HG03060 (cell line): Measurements from ENCODE around the gene OR2A1.
"Not testable (repeated sequence)": the region's sequence is repeated elsewhere in the genome, so short reads cannot be mapped to it uniquely, and the experiment has no call there.

Experiments
- ATAC-seq: cut with Tn5 transposase; IDR thresholded peaks from one replicate; pipeline ENCODE4 v1.9.1; 2021; ENCODE audit warnings: low read depth, moderate number of reproducible peaks; ENCODE audit not compliant: unreplicated experiment

OR2A1 gene

DNA sequence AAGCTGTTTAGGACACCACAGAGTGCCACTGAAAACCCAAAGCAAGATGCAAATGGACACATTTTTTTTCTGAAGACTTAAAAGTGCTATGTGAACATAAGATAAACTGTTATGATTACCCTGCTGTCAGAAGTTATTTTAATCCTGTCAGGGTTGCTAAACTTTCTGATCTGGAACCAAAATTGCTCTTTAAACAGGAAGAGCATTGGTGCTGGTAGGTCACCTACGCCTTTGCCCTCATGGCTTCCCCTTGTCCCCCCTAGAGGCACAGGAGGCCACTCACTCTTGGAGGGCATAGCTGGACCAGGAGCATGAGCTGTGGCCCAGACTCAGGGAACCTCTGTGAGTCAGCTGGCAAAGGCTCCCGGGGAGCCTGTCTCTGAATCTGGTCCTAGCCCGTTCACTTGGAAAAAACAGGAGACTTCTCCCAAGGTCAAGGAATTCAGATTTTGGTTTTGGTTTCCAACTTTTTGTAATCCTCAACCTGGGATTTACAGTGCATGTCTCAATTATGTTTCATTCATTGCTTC lies 9.5 kb downstream of the OR2A1 start:
- not testable (repeated sequence) for ATAC-seq

DNA sequence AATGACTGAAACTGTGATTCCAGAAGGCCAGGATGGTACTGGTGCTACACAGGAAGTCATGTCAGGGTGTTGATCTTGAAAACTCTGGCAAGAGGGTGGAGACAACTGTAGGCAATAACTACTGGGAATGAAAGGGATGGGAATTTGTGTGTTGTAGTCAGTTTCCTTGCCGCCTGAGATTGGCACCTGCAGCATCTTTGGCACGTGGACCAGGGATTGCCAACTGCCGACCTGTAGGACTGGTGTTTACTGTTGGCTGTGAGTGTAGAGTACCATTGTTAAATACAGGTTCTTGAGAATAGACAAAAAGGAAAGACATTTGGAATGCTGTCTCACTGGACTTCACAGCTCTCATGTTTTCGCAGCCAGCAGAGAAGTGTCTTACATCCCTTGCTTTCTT lies 11.1 kb downstream of the OR2A1 start:
- ATAC-seq, result not testable (repeated sequence)

DNA sequence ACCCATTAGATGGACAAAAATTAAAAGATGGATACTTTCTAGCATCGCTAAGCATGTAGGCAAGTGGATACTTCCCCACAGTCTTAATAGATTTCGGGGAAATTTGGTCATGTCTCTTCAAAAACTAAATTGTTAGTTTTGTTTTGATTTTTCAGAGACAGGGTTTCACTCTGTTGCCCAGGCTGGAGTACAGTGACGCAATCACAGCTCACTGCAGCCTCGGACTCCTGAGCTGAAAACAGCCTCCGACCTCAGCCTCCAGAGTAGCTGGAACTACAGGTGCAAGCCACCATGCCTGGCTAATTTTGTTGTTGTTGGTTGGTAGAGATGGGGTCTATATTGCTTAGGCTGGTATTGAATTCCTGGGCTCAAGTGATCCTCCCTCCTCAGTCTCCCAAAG lies 13.6 kb downstream of the OR2A1 start:
- ATAC-seq, result not testable (repeated sequence)

GRCh38 chr7:144330044-144330443 lies 17.8 kb downstream of the OR2A1 start:
- not testable (repeated sequence) for ATAC-seq

DNA sequence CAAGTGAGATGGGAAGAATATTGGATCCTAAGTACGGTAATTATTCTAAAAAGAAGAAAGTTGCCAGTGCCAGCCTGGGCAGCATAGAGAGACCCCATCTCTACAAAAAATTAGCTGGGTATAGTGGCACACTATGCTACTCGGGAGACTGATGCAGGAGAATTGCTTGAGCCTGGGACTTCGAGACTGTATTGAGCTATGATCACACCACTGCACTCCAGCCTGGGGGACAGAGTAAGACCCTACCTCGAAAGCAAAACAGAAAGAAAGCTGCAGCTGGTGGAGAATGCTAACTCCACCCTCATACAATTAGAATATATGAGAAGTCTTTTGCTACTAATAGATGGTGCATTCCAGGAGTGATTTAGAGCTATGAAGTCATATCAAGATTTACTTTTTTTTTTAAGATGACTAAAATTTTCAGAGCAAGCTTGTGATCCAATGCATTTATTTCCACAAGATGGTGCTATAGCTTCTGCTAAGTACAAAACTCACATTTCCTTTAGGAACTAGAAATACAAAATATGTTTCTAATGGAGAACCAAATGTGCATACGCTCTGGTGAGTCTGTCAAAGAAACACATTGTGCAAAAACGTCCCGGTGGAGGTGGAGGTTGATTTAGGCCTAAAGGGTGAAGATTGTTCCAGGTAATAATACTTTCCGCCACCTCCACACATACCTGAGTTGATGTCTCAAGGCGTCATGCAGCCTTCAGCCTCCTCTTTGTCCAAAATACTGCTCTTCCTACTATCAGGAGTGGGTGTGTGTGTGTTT lies 19.2 kb downstream of the OR2A1 start:
- ATAC-seq, result not testable (repeated sequence)

GRCh38 chr7:144331996-144332288 lies 19.7 kb downstream of the OR2A1 start:
- ATAC-seq, result not testable (repeated sequence)

DNA sequence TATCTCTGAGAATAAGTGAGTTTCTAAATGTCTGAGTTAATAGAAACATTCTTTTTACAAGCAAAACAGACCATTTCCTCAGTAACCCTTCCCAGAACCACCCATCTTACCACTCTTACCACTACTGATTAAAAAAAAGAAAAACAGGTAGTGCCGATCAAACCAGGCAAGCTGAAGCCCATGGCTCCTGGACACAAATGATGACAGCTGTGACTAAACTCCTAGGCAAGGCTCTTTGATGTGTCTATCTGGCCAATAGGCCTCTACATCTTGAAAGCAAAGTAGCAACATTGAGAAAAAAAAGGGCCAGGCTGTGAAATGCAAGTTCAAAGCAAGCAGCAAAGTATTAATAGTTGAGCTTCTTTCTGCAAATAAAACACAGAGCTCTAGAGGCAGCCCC lies 36.4 kb downstream of the OR2A1 start:
- peak; percentile 24 for ATAC-seq

DNA sequence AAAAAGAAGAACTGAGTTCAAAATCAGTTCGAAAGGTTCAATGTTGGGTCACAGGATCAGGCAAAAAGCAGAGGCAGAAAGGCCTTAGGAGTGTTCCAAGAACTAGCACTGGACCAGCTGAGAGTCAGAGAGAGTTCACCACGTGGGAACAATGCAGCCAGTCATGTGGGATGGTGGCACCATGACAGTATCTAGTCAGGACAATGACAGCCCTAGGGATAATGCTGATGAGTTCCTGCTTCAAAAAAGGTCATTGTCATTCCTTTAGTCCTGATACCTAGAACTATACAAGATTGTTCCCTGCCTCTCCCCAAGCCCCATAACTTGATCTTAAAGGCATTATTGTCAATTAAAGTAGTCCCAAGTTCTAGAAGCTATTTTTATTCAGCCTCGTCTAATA lies 39.4 kb downstream of the OR2A1 start:
- not testable (repeated sequence) for ATAC-seq

DNA sequence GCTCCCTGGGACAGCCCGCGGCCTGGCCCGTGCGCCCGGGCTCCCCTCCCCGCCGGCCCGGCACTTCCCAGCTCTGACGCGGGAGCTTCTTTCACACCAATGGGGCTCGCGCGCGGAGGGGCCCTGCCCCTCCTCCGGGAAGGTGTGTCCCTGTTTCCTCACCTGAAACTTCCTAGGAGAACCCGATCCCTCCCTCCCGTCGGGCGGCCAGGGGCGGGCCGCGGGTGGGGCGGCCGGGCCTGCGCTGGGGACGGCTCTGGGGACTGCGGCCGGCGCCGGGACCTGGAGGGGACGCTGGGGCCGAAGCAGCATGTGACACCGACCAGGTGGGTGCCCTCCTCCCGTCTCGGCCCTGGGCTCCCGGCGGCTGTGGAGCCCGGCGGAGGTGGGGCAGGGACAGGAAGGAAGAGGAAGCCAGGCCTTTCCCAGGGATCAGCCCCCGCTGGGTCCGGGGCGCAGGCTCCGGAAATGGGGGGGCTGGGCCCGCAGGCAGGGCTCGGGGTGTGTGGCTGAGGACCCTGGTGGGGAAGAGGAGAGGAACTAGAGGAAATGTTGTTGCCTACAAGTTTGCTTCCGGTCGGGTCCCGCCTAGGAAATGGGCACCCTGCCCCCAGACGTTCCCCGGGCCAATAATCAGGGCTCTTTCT lies 43.1 kb downstream of the OR2A1 start, which contains the start of gene ARHGEF5:
ARHGEF5 (plus strand) TSS at position 227 of the 647 bp plus-strand sequence. CDS start 7,268 bp downstream, outside the sequence.
- ATAC-seq, result peak; percentile 31

DNA sequence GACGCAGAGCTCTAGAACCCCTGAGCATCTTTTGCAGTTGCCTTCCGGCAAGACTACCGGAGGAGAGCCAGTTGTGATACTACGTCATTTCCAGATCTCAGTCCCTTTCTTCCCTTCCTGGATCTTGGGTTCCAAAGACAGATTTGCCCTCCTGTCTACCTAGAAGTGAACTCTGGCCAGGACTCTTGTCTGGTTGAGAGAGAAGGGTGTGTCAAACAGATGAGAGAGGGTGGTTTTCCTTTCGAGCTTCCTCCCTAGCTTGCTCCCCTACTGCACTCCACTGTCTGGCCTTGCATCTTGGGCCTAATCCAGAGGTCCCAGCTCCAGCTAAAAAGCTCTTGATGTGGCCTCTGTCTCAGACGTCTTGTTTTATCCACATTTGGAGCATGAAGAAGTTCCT lies 44.0 kb downstream of the OR2A1 start:
- not testable (repeated sequence) for ATAC-seq

- not testable (repeated sequence) for ATAC-seq
Observed at GRCh38 chr7:144356860-144357259, 44.6 kb downstream of the OR2A1 start.

- not testable (repeated sequence) for ATAC-seq
Observed at GRCh38 chr7:144362061-144362460, 49.8 kb downstream of the OR2A1 start.

DNA sequence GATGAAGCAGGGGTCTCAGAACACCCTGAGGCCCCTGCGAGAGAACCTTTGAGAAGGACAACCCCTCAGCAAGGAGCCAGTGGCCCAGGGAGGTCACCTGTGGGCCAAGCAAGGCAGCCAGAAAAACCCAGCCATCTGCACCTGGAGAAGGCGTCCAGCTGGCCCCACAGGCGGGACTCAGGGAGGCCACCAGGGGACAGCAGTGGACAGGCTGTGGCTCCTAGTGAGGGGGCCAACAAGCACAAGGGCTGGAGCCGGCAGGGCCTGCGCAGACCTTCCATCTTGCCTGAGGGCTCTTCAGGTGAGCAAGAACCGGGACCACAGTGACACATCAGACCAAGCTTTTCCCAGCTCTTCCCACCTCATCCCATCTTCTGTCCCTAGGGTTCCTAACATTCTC lies 53.3 kb downstream of the OR2A1 start:
- ATAC-seq, result not testable (repeated sequence)

DNA sequence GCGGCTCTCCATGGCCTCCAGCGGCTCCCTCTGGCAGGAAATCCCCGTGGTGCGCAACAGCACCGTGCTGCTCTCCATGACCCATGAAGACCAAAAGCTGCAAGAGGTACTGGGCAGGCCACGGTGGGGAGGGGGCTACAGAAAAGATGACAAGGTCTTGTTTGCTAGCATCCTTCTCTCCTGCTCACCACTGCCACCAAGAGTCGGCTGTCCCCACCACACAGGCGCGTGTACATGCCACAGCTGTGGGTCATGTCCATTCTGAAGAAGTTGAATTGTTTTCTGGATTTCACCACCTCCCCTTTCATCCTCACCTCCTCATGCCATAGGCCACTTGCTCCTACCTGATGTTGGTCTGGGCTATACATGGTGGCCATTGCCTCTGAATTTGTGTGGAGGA lies 55.0 kb downstream of the OR2A1 start:
- not testable (repeated sequence) for ATAC-seq

- ATAC-seq, result not testable (repeated sequence)
Observed at GRCh38 chr7:144369221-144369620, 57.0 kb downstream of the OR2A1 start.
